HG03196 (cell line): ENCODE measurements around the gene SRD5A1.

ENCODE experiments used
- ATAC-seq: cut with Tn5 transposase; IDR thresholded peaks from one replicate; pipeline ENCODE4 v1.9.1; 2021; ENCODE audit not compliant: unreplicated experiment

The SRD5A1 gene

DNA sequence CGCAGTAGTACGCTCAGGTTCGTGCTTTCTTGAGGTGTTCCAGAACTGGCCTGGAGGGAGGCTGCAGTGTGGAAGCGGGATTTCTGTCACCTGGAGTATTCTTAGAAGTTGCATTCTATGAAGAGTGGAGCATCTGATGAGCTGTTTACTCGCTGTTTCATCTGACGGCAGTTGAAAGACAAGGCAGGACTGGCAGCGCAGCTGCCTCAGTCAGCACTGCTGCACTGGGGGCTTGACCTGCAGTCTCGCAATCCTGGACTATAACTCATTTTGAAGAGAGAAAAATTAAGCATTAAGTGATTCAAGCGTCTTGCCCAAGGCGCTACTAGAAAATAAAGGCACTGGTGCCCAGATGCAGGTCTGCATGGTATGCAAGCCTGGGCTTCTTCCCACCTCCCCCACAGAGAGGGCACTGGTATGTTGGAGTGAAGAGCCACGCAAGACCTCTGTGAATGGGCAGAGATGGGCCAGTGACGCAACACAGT lies 90.6 kb downstream of the SRD5A1 start:
- ATAC-seq = no peak
